ENCODE results near the gene CSH1.

CSH1 gene

GRCh38 chr17:63931981-63932561 is 35.7 kb upstream of the CSH1 start, which contains the start of gene CD79B:
Gene CD79B, minus strand, starts transcription at chr17:63932331. Its CDS starts 70 bp downstream, at chr17:63932261.
- no peak for TF ChIP-seq CTCF (conservative IDR thresholded peaks at IDR 0.05)
- TF ChIP-seq ZFX (IDR thresholded peaks at IDR 0.05), result no peak
- H3K27ac ChIP-seq, result no peak within 1 kb of the TSS

GRCh38 chr17:63930951-63931575 is 34.7 kb upstream of the CSH1 start:
- no peak overlapping the region for H3K27ac ChIP-seq
- TF ChIP-seq CTCF (conservative IDR thresholded peaks at IDR 0.05) (no peak), ZFX (IDR thresholded peaks at IDR 0.05) (no peak)

GRCh38 chr17:63929860-63930766 is 33.7 kb upstream of the CSH1 start:
- TF ChIP-seq ZFX (IDR thresholded peaks at IDR 0.05) (no peak), CTCF (conservative IDR thresholded peaks at IDR 0.05) (no peak)
- no peak overlapping the region for H3K27ac ChIP-seq

GRCh38 chr17:63928966-63929695 is 32.8 kb upstream of the CSH1 start:
- no peak overlapping the region for H3K27ac ChIP-seq
- TF ChIP-seq ZFX (IDR thresholded peaks at IDR 0.05), result no peak
- no peak for TF ChIP-seq CTCF (conservative IDR thresholded peaks at IDR 0.05)

- TF ChIP-seq ZFX (IDR thresholded peaks at IDR 0.05) (no peak), CTCF (conservative IDR thresholded peaks at IDR 0.05) (no peak)
- no peak overlapping the region for H3K27ac ChIP-seq
Measured at GRCh38 chr17:63928172-63928666, 31.8 kb upstream of the CSH1 start.

GRCh38 chr17:63927464-63928171 is 31.2 kb upstream of the CSH1 start:
- no peak overlapping the region for H3K27ac ChIP-seq
- no peak for TF ChIP-seq ZFX (IDR thresholded peaks at IDR 0.05)
- no peak for TF ChIP-seq CTCF (conservative IDR thresholded peaks at IDR 0.05)
